ENCODE data around the gene KLF4.

DNA sequence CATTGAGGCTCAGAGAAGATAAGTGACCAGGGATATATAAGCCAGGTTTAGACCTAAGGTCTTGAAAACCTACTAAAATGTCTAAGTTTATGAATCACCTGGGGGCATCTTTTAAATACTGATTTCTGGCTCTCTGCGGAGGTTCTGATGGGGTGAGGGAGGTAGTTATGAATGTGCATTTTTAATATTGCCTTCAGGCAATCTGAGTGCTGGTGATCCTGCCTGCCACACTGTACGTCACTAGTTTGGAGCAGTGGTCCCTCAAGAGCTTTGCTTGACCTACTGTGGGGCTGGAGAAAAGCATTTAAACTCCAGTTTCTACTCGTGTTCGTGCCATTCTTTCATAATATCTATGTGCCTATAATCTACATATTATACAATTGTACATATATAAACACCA, 36.1 kb downstream of the KLF4 start:
- TF ChIP-seq POLR2A (IDR thresholded peaks at IDR 0.05; ENCODE audit: low read depth, low read length) = no peak
- TF ChIP-seq, protein P1, sequence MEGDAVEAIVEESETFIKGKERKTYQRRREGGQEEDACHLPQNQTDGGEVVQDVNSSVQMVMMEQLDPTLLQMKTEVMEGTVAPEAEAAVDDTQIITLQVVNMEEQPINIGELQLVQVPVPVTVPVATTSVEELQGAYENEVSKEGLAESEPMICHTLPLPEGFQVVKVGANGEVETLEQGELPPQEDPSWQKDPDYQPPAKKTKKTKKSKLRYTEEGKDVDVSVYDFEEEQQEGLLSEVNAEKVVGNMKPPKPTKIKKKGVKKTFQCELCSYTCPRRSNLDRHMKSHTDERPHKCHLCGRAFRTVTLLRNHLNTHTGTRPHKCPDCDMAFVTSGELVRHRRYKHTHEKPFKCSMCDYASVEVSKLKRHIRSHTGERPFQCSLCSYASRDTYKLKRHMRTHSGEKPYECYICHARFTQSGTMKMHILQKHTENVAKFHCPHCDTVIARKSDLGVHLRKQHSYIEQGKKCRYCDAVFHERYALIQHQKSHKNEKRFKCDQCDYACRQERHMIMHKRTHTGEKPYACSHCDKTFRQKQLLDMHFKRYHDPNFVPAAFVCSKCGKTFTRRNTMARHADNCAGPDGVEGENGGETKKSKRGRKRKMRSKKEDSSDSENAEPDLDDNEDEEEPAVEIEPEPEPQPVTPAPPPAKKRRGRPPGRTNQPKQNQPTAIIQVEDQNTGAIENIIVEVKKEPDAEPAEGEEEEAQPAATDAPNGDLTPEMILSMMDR (conservative IDR thresholded peaks at IDR 0.05; ENCODE audit: low read depth, low read length) = no peak
- TF ChIP-seq RCOR1 (IDR thresholded peaks at IDR 0.05; ENCODE audit: insufficient replicate concordance, low read length) = no peak
- no peak for TF ChIP-seq MXI1 (IDR thresholded peaks at IDR 0.05; ENCODE audit: borderline replicate concordance, low read depth, low read length)
